GM12878 (cell line): ENCODE measurements around the gene BMP8B. TPM values are rescaled to one million over a fixed set of nuclear protein-coding genes. Genes with fewer than 3 reads are reported as not detected.

Experiments used
- ATAC-seq: fragments of 200-7000 bp; cut with Tn5 transposase; 3 replicates; pipeline ENCODE4 v1.9.1; 2020; ENCODE audit warnings: mild to moderate bottlenecking, moderate library complexity
- BruUV-seq: library from RNA; stranded (reverse); fragments of 400-500 nt; replicated peaks from 2 replicates; lab custom pipeline; 2021; lab: Mats Ljungman, UMichigan
- CTCF ChIA-PET: fragments of 300-600 bp; sonication (Branson Sonifier 250); formaldehyde crosslinking; extraction: SDS; loops from one replicate; lab custom pipeline; 2021; ENCODE audit warnings: inconsistent platforms; lab: Yijun Ruan, JAX
- POLR2A ChIA-PET: fragments of 350-600 bp; formaldehyde crosslinking; extraction: SDS; loops from one replicate; lab custom pipeline; 2021; ENCODE audit warnings: inconsistent platforms; lab: Charles Lee
- RAD21 ChIA-PET: fragments of 300-600 bp; sonication (Branson Sonifier 250); formaldehyde crosslinking; loops from one replicate; lab custom pipeline; 2023; ENCODE audit warnings: antibody characterized with exemption; ENCODE audit not compliant: unreplicated experiment; lab: Charles Lee
- SMC1A ChIA-PET: fragments of 300-600 bp; sonication (Branson Sonifier 250); formaldehyde crosslinking; loops from one replicate; lab custom pipeline; 2023; ENCODE audit not compliant: unreplicated experiment, uncharacterized antibody; lab: Charles Lee
- DNase-seq: peaks from one replicate; pipeline ENCODE4 v3.0.0-alpha.2; 2011; ENCODE audit warnings: low read depth, low spot score
- FAIRE-seq: peaks from 3 replicates; lab custom pipeline; 2011; peaks lifted over from hg19 to GRCh38; lab: Jason Lieb, UNC
- H2AFZ ChIP-seq: 2 replicates; pipeline ENCODE4 v1.6.0; 2011; ENCODE audit warnings: low read depth, low read length, control low read depth; ENCODE audit not compliant: control insufficient read depth
- H3K27ac ChIP-seq: 2 replicates; pipeline ENCODE4 v1.5.1; 2011; ENCODE audit warnings: control low read depth; ENCODE audit not compliant: control insufficient read depth, insufficient read depth
- H3K27me3 ChIP-seq, 2 experiments: replicated peaks in 1 of 2; 2 replicates each; pipeline versions ENCODE4 v1.6.0 to v1.6.1; 2011; ENCODE audit warnings: low read length in 1 of 2; ENCODE audit not compliant: control insufficient read depth in 2 of 2, insufficient read depth in 2 of 2
- H3K36me3 ChIP-seq, 2 experiments: 2 replicates each; pipeline ENCODE4 v1.5.1; 2011; ENCODE audit warnings: low read length in 1 of 2; ENCODE audit not compliant: control insufficient read depth in 2 of 2, insufficient read depth in 2 of 2
- H3K4me1 ChIP-seq: 2 replicates; pipeline ENCODE4 v1.6.1; 2011; ENCODE audit warnings: mild to moderate bottlenecking, low read length, moderate library complexity, mixed read lengths; ENCODE audit not compliant: control insufficient read depth, insufficient read depth
- H3K4me2 ChIP-seq: 2 replicates; pipeline ENCODE4 v1.6.0; 2011; ENCODE audit warnings: control low read depth; ENCODE audit not compliant: control insufficient read depth, insufficient read depth
- H3K4me3 ChIP-seq: fragments of 200-600 bp; sonication (generic); 2 replicates; pipeline ENCODE4 v1.5.1; 2016
- H3K79me2 ChIP-seq: 2 replicates; pipeline ENCODE4 v1.6.0; 2011; ENCODE audit warnings: low read length; ENCODE audit not compliant: control insufficient read depth, insufficient read depth
- H3K9ac ChIP-seq: 2 replicates; pipeline ENCODE4 v1.8.0; 2011; ENCODE audit warnings: low read length, control low read depth, mixed read lengths; ENCODE audit not compliant: control insufficient read depth, insufficient read depth
- H3K9me3 ChIP-seq: replicated peaks from 3 replicates; pipeline ENCODE4 v1.5.1; 2011; ENCODE audit warnings: mild to moderate bottlenecking, low read length; ENCODE audit not compliant: control insufficient read depth, insufficient read depth
- H4K20me1 ChIP-seq: 2 replicates; pipeline ENCODE4 v1.6.0; 2011; ENCODE audit not compliant: control insufficient read depth, insufficient read depth
- CHD2 ChIP-seq: IDR thresholded peaks from 2 replicates; pipeline ENCODE4 v1.6.1; 2011; ENCODE audit warnings: low read depth, low read length, improper control_type of control experiment, borderline replicate concordance
- ELK1 ChIP-seq: IDR thresholded peaks from 2 replicates; pipeline ENCODE4 v1.6.1; 2012; ENCODE audit warnings: low read depth, low read length, improper control_type of control experiment
- FOXK2 ChIP-seq: fragments of 450-650 bp; IDR thresholded peaks from 2 replicates; pipeline ENCODE4 v1.6.1; 2017; ENCODE audit warnings: mild to moderate bottlenecking, moderate library complexity
- GATAD2B ChIP-seq: fragments of 450-650 bp; conservative IDR thresholded peaks from 2 replicates; pipeline ENCODE4 v1.6.1; 2017; ENCODE audit warnings: low read depth, mild to moderate bottlenecking, moderate library complexity
- HSF1 ChIP-seq: fragments of 150-350 bp; IDR thresholded peaks from 2 replicates; pipeline ENCODE4 v1.6.1; 2014; ENCODE audit warnings: mild to moderate bottlenecking, low read depth, low read length
- KLF5 ChIP-seq: fragments of 450-650 bp; IDR thresholded peaks from 2 replicates; pipeline ENCODE4 v1.6.1; 2014; ENCODE audit warnings: mild to moderate bottlenecking; ENCODE audit not compliant: partially characterized antibody
- LARP7 ChIP-seq: fragments of 450-650 bp; IDR thresholded peaks from 2 replicates; pipeline ENCODE4 v1.6.1; 2017; ENCODE audit warnings: mild to moderate bottlenecking
- NBN ChIP-seq: fragments of 450-650 bp; IDR thresholded peaks from 2 replicates; pipeline ENCODE4 v1.6.1; 2016
- POU2F2 ChIP-seq: IDR thresholded peaks from 3 replicates; pipeline ENCODE4 v1.6.1; 2011; ENCODE audit warnings: low read depth, mild to moderate bottlenecking, low read length, borderline replicate concordance
- TARDBP ChIP-seq: IDR thresholded peaks from 2 replicates; pipeline ENCODE4 v1.6.1; 2016; ENCODE audit warnings: borderline replicate concordance
- ZBED1 ChIP-seq: IDR thresholded peaks from 2 replicates; pipeline ENCODE4 v1.6.1; 2016; ENCODE audit warnings: borderline replicate concordance
- ZNF207 ChIP-seq: fragments of 450-650 bp; IDR thresholded peaks from 2 replicates; pipeline ENCODE4 v1.6.1; 2014; ENCODE audit warnings: antibody characterized with exemption, mild to moderate bottlenecking, borderline replicate concordance
- ZNF622 ChIP-seq: fragments of 450-650 bp; IDR thresholded peaks from 2 replicates; pipeline ENCODE4 v1.6.1; 2017; ENCODE audit warnings: mild to moderate bottlenecking, inconsistent platforms
- WGBS: methylation state at CpG from one replicate; pipeline ENCODE4 v1.1.6; 2016; ENCODE audit warnings: low lambda C conversion rate; ENCODE audit not compliant: insufficient replicate concordance, insufficient coverage; ENCODE audit errors: missing lambda C conversion rate; 5-methylcytosine and 5-hydroxymethylcytosine counted together
- in situ Hi-C: fragments of 300-500 bp; cut with MboI; formaldehyde crosslinking; loops from 9 replicates; pipeline ENCODE4 v1.14.3; 2018; ENCODE audit warnings: mixed read lengths
- intact Hi-C: fragments of 100-400 bp; cut with micrococcal nuclease; formaldehyde crosslinking; loops from one replicate; pipeline ENCODE4 v1.14.2; 2022; ENCODE audit not compliant: unreplicated experiment
- polyA plus RNA-seq, 11 experiments: library from polyadenylated mRNA; depleted of rRNA in 4 of 11; unstranded in 6 of 11; stranded (reverse) in 5 of 11; fragments of >200 nt; fragmentation: Nextera tagmentation in 4 of 11; fragmentation: Illumina TruSeq in 1 of 11; extraction: Ambion mirVana in 4 of 11; extraction: Trizol in 1 of 11; gene quantifications; 1 replicate in 1 of 11; 2 replicates in 10 of 11; pipeline versions ENCODE4 v1.2.1 to v1.2.3, GENCODE V29; 2011 to 2016; ENCODE audit warnings: inconsistent platforms in 2 of 11, missing spikeins in 2 of 11, low read depth in 1 of 11
- total RNA-seq, 4 experiments: library from RNA; depleted of rRNA in 3 of 4; stranded (reverse); fragments of >200 nt in 3 of 4; fragmentation: Illumina TruSeq in 1 of 4; extraction: Trizol in 1 of 4; gene quantifications; 2 replicates each; pipeline versions ENCODE4 v1.2.1 to v1.2.3, GENCODE V29; 2013 to 2021
- TF ChIP-seq, protein P1 (sequence below): fragments of 150-350 bp; IDR thresholded peaks from 2 replicates; pipeline ENCODE4 v1.6.1; 2016; ENCODE audit warnings: low read depth, low read length
- TF ChIP-seq, protein P2 (sequence below): IDR thresholded peaks from 2 replicates; pipeline ENCODE4 v1.6.1; 2012; ENCODE audit warnings: low read depth, low read length, improper control_type of control experiment
- TF ChIP-seq, protein P3 (sequence below): IDR thresholded peaks from 2 replicates; pipeline ENCODE4 v1.6.1; 2012; ENCODE audit warnings: low read depth, low read length, improper control_type of control experiment

BMP8B gene
- total and polyA plus RNA-seq, 10 of the 15 experiments (the other 5 are each of a cell fraction or from before 2014, with no cell fraction given), result 0.09 to 1.2 (median 0.52) TPM

DNA sequence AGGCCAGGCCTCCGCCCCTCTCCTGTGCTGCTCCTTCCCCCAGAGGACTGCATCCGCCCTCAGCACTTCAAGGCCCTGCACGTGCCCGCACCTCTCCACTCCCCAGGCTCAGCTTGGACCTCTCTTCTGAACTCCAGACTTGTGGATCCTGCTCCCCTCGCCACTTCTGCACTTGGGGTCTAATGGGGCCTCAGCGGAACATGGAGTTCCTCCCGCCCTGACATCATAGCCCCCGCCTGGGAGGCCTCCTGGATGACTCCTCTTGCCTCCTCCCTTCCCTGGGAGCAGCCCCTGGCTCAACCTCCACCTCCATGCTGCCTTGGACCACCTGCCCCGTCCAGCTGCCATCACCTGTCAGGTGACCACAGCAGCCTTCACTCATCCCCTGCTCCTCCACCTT, 27.6 kb downstream of the BMP8B start:
- no peaks in the 10 kb centered on the region for H3K9me3 ChIP-seq
- no peaks in the 10 kb centered on the region for H3K4me1 ChIP-seq
- SMC1A ChIA-PET, result no interaction called here
- H3K79me2 ChIP-seq, result no peaks in the 10 kb centered on the region
- H3K4me3 ChIP-seq, result no peak overlapping the region
- RAD21 ChIA-PET, result no interaction called here
- in situ Hi-C loops, result no loop called here
- TF ChIP-seq NBN, result no peak
- no peak for TF ChIP-seq GATAD2B
- no peak for TF ChIP-seq CHD2
- TF ChIP-seq, protein P1, sequence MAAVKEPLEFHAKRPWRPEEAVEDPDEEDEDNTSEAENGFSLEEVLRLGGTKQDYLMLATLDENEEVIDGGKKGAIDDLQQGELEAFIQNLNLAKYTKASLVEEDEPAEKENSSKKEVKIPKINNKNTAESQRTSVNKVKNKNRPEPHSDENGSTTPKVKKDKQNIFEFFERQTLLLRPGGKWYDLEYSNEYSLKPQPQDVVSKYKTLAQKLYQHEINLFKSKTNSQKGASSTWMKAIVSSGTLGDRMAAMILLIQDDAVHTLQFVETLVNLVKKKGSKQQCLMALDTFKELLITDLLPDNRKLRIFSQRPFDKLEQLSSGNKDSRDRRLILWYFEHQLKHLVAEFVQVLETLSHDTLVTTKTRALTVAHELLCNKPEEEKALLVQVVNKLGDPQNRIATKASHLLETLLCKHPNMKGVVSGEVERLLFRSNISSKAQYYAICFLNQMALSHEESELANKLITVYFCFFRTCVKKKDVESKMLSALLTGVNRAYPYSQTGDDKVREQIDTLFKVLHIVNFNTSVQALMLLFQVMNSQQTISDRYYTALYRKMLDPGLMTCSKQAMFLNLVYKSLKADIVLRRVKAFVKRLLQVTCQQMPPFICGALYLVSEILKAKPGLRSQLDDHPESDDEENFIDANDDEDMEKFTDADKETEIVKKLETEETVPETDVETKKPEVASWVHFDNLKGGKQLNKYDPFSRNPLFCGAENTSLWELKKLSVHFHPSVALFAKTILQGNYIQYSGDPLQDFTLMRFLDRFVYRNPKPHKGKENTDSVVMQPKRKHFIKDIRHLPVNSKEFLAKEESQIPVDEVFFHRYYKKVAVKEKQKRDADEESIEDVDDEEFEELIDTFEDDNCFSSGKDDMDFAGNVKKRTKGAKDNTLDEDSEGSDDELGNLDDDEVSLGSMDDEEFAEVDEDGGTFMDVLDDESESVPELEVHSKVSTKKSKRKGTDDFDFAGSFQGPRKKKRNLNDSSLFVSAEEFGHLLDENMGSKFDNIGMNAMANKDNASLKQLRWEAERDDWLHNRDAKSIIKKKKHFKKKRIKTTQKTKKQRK, result no peak
- TF ChIP-seq ZBED1, result no peak
- TF ChIP-seq HSF1, result no peak
- no peak for TF ChIP-seq ZNF207
- TF ChIP-seq LARP7, result no peak
- no peak for TF ChIP-seq TARDBP
- TF ChIP-seq, protein P2, sequence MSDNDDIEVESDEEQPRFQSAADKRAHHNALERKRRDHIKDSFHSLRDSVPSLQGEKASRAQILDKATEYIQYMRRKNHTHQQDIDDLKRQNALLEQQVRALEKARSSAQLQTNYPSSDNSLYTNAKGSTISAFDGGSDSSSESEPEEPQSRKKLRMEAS, result no peak
- TF ChIP-seq, protein P3, sequence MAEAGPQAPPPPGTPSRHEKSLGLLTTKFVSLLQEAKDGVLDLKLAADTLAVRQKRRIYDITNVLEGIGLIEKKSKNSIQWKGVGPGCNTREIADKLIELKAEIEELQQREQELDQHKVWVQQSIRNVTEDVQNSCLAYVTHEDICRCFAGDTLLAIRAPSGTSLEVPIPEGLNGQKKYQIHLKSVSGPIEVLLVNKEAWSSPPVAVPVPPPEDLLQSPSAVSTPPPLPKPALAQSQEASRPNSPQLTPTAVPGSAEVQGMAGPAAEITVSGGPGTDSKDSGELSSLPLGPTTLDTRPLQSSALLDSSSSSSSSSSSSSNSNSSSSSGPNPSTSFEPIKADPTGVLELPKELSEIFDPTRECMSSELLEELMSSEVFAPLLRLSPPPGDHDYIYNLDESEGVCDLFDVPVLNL, result no peak
- TF ChIP-seq POU2F2, result no peak
- TF ChIP-seq ZNF622, result no peak
- TF ChIP-seq KLF5, result no peak
- TF ChIP-seq FOXK2, result no peak
- no peak for TF ChIP-seq ELK1
- TF ChIP-seq, all 136 proteins: peak for 0
- ChIA-PET CTCF (no interaction called here), POLR2A (no interaction called here)
- H3K27ac ChIP-seq, result no peak overlapping the region
- no peak overlapping the region for H2AFZ ChIP-seq
- FAIRE-seq (no peak), ATAC-seq (no peak), DNase-seq (no peak)
- H3K27me3 ChIP-seq, result no peaks in the 10 kb centered on the region
- no peak overlapping the region for H3K9ac ChIP-seq
- no peaks in the 10 kb centered on the region for H4K20me1 ChIP-seq
- peaks cover 1 to 8% of the 10 kb centered on the region in 2 experiments; a peak in 2 of 4 replicates for H3K36me3 ChIP-seq
- 75% methylated on average over 9 of the region's 9 CpGs for WGBS
- no TSS peak for BruUV-seq
- intact Hi-C loops, result no loop called here
- no peak overlapping the region for H3K4me2 ChIP-seq
